Measurements from ENCODE around the gene LYSMD3. TPM values are rescaled to one million over a fixed set of nuclear protein-coding genes. Genes with fewer than 3 reads are reported as not detected.

Gene LYSMD3
- total RNA-seq, 1 donor, result 27.3 TPM

DNA sequence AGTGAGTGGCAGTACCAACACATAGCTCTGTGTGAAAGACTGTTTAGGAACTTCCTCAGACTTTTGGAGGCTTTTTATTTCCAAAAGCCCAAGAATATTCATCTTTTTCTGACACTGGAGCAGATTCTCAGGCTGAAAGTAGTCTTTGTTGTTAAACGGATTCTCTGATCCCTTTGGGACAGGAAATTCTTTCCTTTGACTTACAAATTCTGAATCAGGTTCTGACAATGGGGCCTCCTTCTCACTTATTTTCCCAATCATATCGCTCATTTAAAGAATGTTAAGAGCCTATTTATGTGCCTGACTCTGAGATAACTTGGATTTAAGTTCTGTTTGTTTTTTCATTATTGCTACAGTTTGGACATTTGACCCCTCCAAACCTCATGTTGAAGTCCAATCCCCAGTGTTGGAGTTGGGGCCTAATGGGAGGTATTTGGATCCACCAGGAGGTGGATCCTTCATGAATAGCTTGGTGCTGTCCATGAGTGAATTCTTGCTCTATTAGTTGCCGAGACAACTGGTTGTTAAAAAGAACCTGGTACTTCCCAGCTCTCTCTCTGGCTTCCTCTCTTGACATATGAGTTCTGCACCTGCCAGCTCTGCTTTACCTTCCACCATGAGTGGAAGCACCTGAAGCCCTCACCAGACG, 25.1 kb upstream of the LYSMD3 start:
- Histone ChIP-seq H3K4me1 (ENCODE audit: insufficient read depth, low read length) (peaks cover 14% of the 10 kb centered on the region), H3K4me3 (ENCODE audit: low read length) (no peak overlapping the region), H3K9me3 (ENCODE audit: low read depth, low read length) (no peaks in the 10 kb centered on the region), H3K27me3 (ENCODE audit: insufficient read depth, low read length) (peaks cover 67% of the 10 kb centered on the region)

DNA sequence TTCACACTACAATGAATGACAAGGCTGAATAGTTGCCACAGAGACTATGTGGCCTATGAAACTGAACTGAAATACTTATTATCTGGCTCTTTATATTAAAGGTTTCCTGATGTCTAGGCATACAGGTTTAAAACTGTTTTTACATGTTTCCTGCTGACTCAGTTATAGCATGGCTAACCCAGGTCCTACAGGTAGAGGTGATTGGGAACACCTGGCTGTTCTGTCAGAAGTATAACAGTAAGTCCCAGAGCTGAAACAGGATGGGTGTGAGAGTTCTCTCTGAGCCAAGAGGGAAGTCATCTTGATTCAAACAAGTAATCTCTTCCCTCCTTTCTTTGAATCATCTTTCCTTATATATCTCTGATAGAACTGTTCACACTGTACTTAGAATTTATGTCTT, 24.3 kb upstream of the LYSMD3 start:
- H3K9me3 ChIP-seq (ENCODE audit: low read depth, low read length), result no peaks in the 10 kb centered on the region
- H3K27me3 ChIP-seq (ENCODE audit: insufficient read depth, low read length), result peaks cover 59% of the 10 kb centered on the region
- peaks cover 10% of the 10 kb centered on the region for H3K4me1 ChIP-seq (ENCODE audit: insufficient read depth, low read length)
- no peak overlapping the region for H3K4me3 ChIP-seq (ENCODE audit: low read length)

DNA sequence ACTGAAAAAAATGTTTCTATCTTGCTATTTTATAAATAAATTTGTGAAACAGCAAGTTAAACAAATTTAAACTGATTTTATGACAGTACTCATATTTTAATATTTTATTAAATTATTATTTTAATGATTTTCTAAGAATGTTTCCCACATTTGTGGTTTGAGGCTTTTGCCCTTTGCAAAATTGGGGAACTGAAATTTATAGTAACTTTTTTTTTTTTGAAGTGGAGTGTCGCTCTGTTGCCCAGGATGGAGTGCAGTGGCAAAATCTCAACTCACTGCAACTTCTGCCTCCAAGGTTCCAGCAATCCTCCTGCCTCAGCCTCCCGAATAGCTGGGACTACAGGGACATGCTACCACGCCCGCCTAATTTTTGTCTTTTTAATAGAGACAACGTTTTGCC, 22.0 kb upstream of the LYSMD3 start:
- Histone ChIP-seq H3K4me3 (ENCODE audit: low read length) (no peak overlapping the region), H3K27me3 (ENCODE audit: insufficient read depth, low read length) (peaks cover 49% of the 10 kb centered on the region), H3K9me3 (ENCODE audit: low read depth, low read length) (no peaks in the 10 kb centered on the region), H3K4me1 (ENCODE audit: insufficient read depth, low read length) (peaks cover 4% of the 10 kb centered on the region)

DNA sequence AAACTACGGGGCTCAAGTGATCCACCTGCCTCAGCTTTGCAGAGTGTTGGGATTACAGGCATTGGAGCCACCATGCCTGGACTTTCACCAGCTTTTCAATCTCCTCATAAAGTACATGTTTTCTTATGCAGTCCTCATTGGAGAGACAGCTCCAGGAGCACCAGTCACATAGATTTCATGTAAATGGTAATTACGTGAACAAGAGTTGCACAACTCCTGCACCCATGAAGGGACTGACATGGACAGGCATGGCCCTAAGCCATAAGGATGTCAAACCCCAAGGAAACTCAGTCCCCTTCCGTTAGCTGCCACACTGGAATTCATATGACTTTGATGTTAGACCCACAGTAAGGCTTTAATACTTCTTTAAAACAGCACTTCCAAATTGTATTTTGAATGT, 21.6 kb upstream of the LYSMD3 start:
- H3K4me3 ChIP-seq (ENCODE audit: low read length), result no peak overlapping the region
- H3K4me1 ChIP-seq (ENCODE audit: insufficient read depth, low read length), result peaks cover 4% of the 10 kb centered on the region
- H3K9me3 ChIP-seq (ENCODE audit: low read depth, low read length), result no peaks in the 10 kb centered on the region
- H3K27me3 ChIP-seq (ENCODE audit: insufficient read depth, low read length), result peaks cover 45% of the 10 kb centered on the region

DNA sequence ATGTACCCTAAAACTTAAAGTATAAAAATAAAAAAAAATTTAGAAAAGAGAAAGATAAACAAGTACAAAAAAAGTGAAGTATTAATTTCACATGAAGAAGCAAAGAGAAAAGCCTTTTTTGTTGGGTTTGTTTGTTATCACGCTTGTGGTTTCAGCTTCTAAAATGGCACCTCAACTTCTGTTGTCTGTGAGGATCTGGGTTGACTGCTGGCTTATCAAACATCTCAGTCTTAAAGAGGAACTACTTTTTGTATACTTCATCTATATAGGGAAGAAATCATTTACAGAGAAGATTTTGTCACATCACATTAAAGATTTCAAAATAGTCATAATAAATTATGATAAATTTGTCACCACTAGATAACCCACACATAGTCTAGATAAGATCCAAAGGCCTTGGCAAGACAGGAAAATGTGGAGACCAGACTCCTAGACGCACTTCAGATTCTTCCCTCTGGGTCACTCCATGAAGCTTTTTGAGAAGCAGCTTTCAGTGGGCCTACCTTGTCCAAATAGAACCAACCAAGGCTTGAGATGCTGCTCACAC, 20.4 kb upstream of the LYSMD3 start:
- Histone ChIP-seq H3K4me1 (ENCODE audit: insufficient read depth, low read length) (peaks cover 4% of the 10 kb centered on the region), H3K4me3 (ENCODE audit: low read length) (no peak overlapping the region), H3K27me3 (ENCODE audit: insufficient read depth, low read length) (peaks cover 45% of the 10 kb centered on the region), H3K9me3 (ENCODE audit: low read depth, low read length) (no peaks in the 10 kb centered on the region)

DNA sequence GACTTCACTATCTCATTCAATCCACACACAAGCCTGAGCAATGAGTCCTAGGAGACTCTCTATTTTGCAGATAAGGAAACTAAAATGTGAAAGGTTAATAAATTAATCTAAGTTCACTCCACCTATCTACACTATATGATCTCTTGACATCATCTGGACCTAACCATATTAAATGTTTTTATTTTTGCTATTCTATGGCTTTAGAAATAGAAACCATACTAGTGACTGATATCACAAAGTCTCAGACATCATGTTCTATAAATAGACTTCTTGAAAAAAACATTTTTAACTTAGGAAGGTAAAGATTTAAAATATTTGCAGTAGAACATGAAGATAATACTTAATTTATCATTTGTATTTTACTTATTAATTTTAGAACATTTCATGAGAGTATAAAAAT, 19.8 kb upstream of the LYSMD3 start:
- Histone ChIP-seq H3K4me3 (ENCODE audit: low read length) (no peak overlapping the region), H3K27me3 (ENCODE audit: insufficient read depth, low read length) (peaks cover 43% of the 10 kb centered on the region), H3K4me1 (ENCODE audit: insufficient read depth, low read length) (peaks cover 4% of the 10 kb centered on the region), H3K9me3 (ENCODE audit: low read depth, low read length) (no peaks in the 10 kb centered on the region)

DNA sequence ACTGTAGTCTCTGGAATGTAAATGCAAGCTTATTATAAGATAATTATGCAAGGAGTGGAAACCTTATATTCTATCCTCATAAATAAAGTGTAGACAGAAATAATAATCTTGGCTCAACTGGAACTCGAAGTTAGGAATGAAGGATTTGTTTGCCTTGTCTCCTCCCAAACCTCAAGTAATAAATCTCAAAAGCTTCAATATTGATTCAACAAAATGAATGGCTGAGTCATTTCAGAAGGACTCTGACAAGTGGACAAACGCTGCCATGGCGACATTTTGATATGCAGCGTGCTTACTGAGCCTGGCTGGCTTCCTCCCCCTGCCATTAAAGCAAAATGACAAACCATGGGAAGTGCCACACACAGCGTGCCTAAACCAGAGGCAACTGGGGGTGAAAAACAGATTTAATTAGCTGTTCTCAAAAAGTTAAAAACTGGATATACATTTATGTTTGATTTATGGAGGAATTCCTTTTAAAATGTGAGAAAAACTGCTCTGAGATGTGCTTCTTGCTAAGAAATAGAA, 18.7 kb upstream of the LYSMD3 start:
- H3K9me3 ChIP-seq (ENCODE audit: low read depth, low read length), result no peaks in the 10 kb centered on the region
- H3K4me3 ChIP-seq (ENCODE audit: low read length), result no peak overlapping the region
- H3K27me3 ChIP-seq (ENCODE audit: insufficient read depth, low read length), result peaks cover 32% of the 10 kb centered on the region
- H3K4me1 ChIP-seq (ENCODE audit: insufficient read depth, low read length), result peaks cover 4% of the 10 kb centered on the region

DNA sequence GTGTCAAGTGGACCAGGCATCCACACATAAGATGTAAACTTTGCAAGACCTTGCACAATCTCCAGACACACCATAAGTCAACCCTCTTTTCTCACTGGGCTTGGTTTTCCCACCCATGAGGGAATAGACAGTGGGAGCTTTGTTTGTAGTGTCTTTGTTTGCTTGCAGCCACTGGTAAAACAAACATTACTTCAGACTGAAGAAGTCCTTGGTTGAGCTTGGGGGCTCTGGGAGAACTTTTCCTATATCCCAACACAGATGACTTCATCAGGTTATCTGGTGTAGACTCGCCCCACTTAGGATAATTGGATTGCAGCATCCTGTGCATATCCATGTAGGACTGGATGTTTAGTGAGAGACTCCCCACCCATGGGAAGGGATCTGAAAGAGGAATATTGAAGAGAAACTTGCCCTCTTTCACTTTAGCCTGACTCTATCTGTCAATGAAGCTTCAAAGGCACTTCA, 17.7 kb upstream of the LYSMD3 start:
- peaks cover 4% of the 10 kb centered on the region for H3K4me1 ChIP-seq (ENCODE audit: insufficient read depth, low read length)
- no peak overlapping the region for H3K4me3 ChIP-seq (ENCODE audit: low read length)
- no peaks in the 10 kb centered on the region for H3K9me3 ChIP-seq (ENCODE audit: low read depth, low read length)
- H3K27me3 ChIP-seq (ENCODE audit: insufficient read depth, low read length), result peaks cover 29% of the 10 kb centered on the region

DNA sequence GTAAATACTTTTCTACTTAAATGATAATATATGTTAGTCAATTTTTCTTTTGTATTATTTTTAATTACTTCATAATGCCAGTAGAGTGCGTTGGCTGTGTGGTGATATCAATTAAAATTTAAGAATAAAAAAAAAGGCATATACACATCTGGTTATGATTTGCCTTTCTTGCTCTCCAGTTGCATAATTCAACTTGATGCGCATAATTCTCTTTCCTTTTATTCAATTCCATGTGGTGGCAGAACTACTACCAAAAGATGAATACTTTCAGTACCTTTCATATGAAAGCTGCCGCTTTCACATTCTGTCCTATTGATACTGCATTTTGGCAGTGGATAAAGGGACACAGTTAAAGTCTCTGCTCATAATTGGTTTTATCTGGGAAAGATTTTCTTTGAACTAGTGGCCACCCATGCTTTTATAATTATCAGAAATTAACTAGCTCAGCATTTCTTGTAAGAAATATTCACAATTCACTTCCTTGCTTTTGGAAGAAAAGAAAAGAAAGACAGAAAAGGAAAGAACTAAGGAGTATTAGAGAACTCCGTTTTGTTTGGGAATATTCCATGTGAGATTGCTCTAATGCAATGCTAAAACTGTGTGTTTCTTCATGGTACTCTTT, 16.9 kb upstream of the LYSMD3 start:
- H3K27me3 ChIP-seq (ENCODE audit: insufficient read depth, low read length), result peaks cover 26% of the 10 kb centered on the region
- H3K4me1 ChIP-seq (ENCODE audit: insufficient read depth, low read length), result peaks cover 4% of the 10 kb centered on the region
- no peaks in the 10 kb centered on the region for H3K9me3 ChIP-seq (ENCODE audit: low read depth, low read length)
- no peak overlapping the region for H3K4me3 ChIP-seq (ENCODE audit: low read length)

DNA sequence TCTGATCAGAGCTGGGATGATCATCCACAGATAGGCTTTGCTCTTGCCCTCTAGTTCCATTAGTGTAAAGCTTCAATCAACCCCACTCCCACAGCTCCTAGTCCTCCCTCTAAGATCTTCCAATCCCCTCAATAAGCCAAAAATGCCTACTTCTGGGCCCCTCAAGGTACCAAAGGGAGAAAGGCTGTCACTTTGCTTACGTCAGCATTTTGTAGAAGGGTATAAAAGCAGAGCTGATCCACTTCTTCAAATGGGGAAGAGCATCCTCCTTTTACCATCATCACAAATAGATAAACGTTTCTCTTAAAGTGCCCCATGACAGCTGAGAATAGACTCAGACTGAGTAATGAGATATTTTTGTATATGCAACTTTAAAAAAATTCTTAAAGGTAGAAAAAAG, 16.1 kb upstream of the LYSMD3 start:
- Histone ChIP-seq H3K4me3 (ENCODE audit: low read length) (no peak overlapping the region), H3K27me3 (ENCODE audit: insufficient read depth, low read length) (peaks cover 26% of the 10 kb centered on the region), H3K4me1 (ENCODE audit: insufficient read depth, low read length) (no peaks in the 10 kb centered on the region), H3K9me3 (ENCODE audit: low read depth, low read length) (no peaks in the 10 kb centered on the region)

DNA sequence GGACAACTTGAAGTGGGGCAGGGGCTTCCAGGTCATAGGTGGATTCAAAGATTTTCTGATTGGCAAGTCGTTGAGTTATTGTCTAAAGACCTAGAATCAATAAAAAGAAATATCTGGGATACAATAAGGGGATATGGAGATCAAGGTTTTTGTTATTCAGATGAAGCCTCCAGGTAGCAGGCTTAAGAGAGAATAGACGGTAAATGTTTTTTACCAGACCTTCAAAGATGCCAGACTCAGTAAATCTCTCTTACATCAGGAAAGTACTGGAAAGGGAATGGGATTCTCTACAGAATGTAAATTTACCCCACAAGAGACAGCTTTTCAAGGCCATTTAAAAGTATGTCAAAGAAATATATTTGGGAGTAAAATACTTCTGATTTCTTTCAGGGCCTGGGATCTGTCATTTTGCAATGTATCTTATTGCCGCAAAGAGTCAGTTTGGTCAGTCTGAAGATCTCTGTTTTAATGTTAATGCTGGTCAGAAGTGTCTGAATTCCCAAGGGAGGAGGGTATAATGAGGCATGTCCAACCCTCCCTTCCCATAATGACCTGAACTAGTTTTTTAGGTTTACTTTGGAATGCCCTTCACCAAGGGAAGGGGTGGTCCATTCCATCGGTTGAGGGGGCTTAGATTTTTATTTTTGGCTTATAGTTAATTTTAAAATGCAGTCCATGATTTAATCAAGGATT, 13.6 kb upstream of the LYSMD3 start:
- Histone ChIP-seq H3K4me1 (ENCODE audit: insufficient read depth, low read length) (no peaks in the 10 kb centered on the region), H3K9me3 (ENCODE audit: low read depth, low read length) (no peaks in the 10 kb centered on the region), H3K27me3 (ENCODE audit: insufficient read depth, low read length) (peaks cover 22% of the 10 kb centered on the region), H3K4me3 (ENCODE audit: low read length) (no peak overlapping the region)

DNA sequence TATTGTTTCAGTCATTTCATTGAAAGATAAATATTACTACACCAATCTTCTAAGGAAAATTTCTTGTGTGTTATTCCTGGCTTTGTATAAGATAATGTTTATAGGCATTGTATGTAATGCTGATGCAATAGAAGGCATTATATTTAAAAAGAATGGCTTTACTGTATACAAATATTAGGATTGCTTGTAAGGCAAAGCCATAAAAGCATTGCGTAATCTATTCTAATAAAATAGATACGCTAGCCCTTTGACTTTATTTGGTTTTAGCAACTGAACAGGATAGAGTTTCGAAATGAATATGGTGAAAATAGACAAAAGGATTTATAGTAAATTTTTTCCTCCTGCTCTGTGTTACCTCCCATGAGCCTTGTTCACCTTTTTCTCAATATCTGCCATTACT, 5.5 kb upstream of the LYSMD3 start:
- peaks cover 12% of the 10 kb centered on the region for H3K27me3 ChIP-seq (ENCODE audit: insufficient read depth, low read length)
- H3K4me3 ChIP-seq (ENCODE audit: low read length), result no peak overlapping the region
- peaks cover 9% of the 10 kb centered on the region for H3K4me1 ChIP-seq (ENCODE audit: insufficient read depth, low read length)
- no peaks in the 10 kb centered on the region for H3K9me3 ChIP-seq (ENCODE audit: low read depth, low read length)

DNA sequence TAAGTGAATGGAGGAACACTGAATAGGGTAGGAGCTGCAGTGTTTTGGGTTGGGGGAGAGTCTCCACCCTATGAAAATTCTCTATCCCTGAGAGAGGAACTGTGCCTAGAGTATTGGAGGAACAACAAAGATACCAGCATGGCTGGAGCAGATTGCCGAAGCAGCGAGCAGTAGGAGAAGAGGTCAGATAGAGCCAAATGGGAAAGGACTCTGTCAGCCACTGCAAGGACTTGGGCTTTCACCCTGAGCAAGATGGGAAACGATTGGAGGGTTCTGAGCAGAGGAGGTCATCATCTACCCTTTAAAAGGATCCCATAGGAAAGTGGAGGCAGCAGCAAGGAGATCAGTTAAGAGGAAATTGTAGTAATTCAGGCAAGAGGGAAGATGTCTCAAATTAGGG, 4.4 kb upstream of the LYSMD3 start:
- Histone ChIP-seq H3K9me3 (ENCODE audit: low read depth, low read length) (no peaks in the 10 kb centered on the region), H3K4me1 (ENCODE audit: insufficient read depth, low read length) (peaks cover 11% of the 10 kb centered on the region), H3K4me3 (ENCODE audit: low read length) (no peak overlapping the region), H3K27me3 (ENCODE audit: insufficient read depth, low read length) (peaks cover 12% of the 10 kb centered on the region)

DNA sequence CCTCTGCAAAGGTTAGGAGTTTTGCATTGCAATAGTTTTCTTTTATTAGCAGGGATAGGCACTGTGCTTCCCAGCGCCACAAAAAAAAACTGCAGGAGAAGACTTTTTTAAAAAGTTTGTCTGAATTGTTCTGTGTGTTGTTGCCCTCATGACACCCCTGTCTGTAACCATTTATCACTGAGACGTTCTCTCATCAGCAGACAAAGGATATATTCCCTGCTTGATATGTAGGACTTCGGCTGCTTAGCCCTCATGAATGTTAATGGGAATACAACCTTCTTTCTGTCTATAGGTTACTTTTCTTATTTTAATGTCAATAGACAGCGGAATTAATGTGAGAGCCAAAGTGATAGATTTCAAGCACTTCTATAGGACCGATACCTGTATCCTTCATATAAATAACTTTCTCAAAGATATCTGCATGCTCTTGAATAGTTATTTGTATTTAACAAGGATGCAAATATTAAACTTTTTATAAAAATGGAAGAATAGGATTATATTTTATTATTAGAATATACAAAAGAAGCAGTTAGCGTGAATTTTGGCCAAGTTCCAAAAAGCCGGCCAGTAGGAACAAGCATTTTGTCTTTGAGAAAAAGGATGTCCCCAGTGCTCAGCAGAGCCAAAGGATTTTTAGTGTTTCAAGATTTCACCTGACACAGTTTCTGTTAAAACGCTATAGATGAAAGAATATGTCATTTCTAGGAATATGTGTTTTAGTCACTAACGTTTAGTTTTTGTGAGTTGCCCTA, 1.5 kb upstream of the LYSMD3 start:
- H3K9me3 ChIP-seq (ENCODE audit: low read depth, low read length), result no peaks in the 10 kb centered on the region
- H3K4me1 ChIP-seq (ENCODE audit: insufficient read depth, low read length), result peaks cover 24% of the 10 kb centered on the region
- no peak overlapping the region for H3K4me3 ChIP-seq (ENCODE audit: low read length)
- peaks cover 12% of the 10 kb centered on the region for H3K27me3 ChIP-seq (ENCODE audit: insufficient read depth, low read length)

Measured in mononuclear cell (primary cell).